Esophagus muscularis mucosa (tissue), 3 donors: ENCODE measurements around the gene MLXIPL.

Source experiments
- CTCF ChIP-seq, 3 experiments: fragments of 200-600 bp in 2 of 3; fragments of 450-650 bp in 1 of 3; sonication (generic) in 2 of 3; IDR thresholded peaks; one replicate each; pipeline ENCODE4 v1.5.1; 2017 to 2019; ENCODE audit warnings: antibody characterized with exemption in 3 of 3, mild to moderate bottlenecking in 2 of 3, moderate library complexity in 1 of 3
- POLR2A ChIP-seq: fragments of 450-650 bp; IDR thresholded peaks from one replicate; pipeline ENCODE4 v1.6.1; 2017; ENCODE audit warnings: antibody characterized with exemption, moderate library complexity, mild to moderate bottlenecking, low read depth
- POLR2AphosphoS5 ChIP-seq, 2 donors: sonication (generic); formaldehyde crosslinking; IDR thresholded peaks; one replicate each; pipeline ENCODE4 v1.6.1; 2017; ENCODE audit warnings: antibody characterized with exemption in 2 of 2

- TF ChIP-seq CTCF (IDR thresholded peaks at IDR 0.05) (no peak), POLR2A (no peak), POLR2AphosphoS5 (IDR thresholded peaks at IDR 0.05) (no peak)
Observed at GRCh38 chr7:73659983-73660382, 35.7 kb upstream of the MLXIPL start.
